H1 (cell line): ENCODE measurements around the gene RHEX. TPM values are rescaled to one million over a fixed set of nuclear protein-coding genes. Genes with fewer than 3 reads are reported as not detected.

Experiments used
- CTCF ChIA-PET: fragments of 300-600 bp; sonication (Branson Sonifier 250); formaldehyde crosslinking; loops from one replicate; lab custom pipeline; 2021; ENCODE audit not compliant: partially characterized antibody; lab: Charles Lee
- POLR2A ChIA-PET: fragments of 300-600 bp; sonication (Branson Sonifier 250); formaldehyde crosslinking; loops from one replicate; lab custom pipeline; 2021; ENCODE audit warnings: inconsistent platforms; ENCODE audit not compliant: partially characterized antibody; lab: Charles Lee
- DNase-seq, 2 experiments: peaks; one replicate each; pipeline versions ENCODE4 v3.0.0 to v3.0.0-alpha.2; 2010 to 2022; ENCODE audit warnings: low spot score in 2 of 2, low read depth in 1 of 2, mixed read lengths in 1 of 2
- FAIRE-seq: peaks from 2 replicates; lab custom pipeline; 2011; peaks lifted over from hg19 to GRCh38; lab: Jason Lieb, UNC
- H2AFZ ChIP-seq: 2 replicates; pipeline ENCODE4 v1.8.1; 2012; ENCODE audit warnings: low read length, inconsistent platforms
- H2AK5ac ChIP-seq: 2 replicates; pipeline ENCODE4 v1.6.1; 2013; ENCODE audit warnings: low read depth, low read length
- H2BK120ac ChIP-seq: replicated peaks from 2 replicates; pipeline ENCODE3; 2013; ENCODE audit warnings: low read depth, low read length, inconsistent platforms
- H2BK12ac ChIP-seq: 2 replicates; pipeline ENCODE4 v1.6.1; 2013; ENCODE audit warnings: low read depth, low read length
- H2BK15ac ChIP-seq: 2 replicates; pipeline ENCODE4 v1.6.1; 2013; ENCODE audit warnings: low read length
- H2BK20ac ChIP-seq: 2 replicates; pipeline ENCODE4 v1.6.1; 2013; ENCODE audit warnings: low read length
- H2BK5ac ChIP-seq: 2 replicates; pipeline ENCODE4 v1.6.1; 2013; ENCODE audit warnings: low read depth, low read length
- H3K14ac ChIP-seq: 2 replicates; pipeline ENCODE4 v1.6.1; 2013; ENCODE audit warnings: inconsistent platforms; ENCODE audit not compliant: insufficient read length
- H3K18ac ChIP-seq: 2 replicates; pipeline ENCODE4 v1.6.1; 2013; ENCODE audit warnings: low read length; ENCODE audit errors: extremely low read depth
- H3K23ac ChIP-seq: 2 replicates; pipeline ENCODE4 v1.6.1; 2013; ENCODE audit warnings: inconsistent platforms; ENCODE audit not compliant: insufficient read length
- H3K23me2 ChIP-seq: 2 replicates; pipeline ENCODE4 v1.6.1; 2013; ENCODE audit warnings: low read depth, low read length
- H3K27ac ChIP-seq: 2 replicates; pipeline ENCODE4 v1.6.1; 2011; ENCODE audit warnings: low read depth, low read length, inconsistent platforms
- H3K27me3 ChIP-seq, 4 experiments: replicated peaks in 1 of 4; 1 replicate in 1 of 4; 2 replicates in 3 of 4; pipeline versions ENCODE4 v1.6.1 to v1.8.1; 2011 to 2013; ENCODE audit warnings: low read length in 3 of 4, mild to moderate bottlenecking in 3 of 4, inconsistent platforms in 2 of 4, mixed read lengths in 2 of 4, moderate library complexity in 1 of 4; ENCODE audit not compliant: control insufficient read depth in 3 of 4, insufficient read depth in 3 of 4; ENCODE audit errors: extremely low read depth in 1 of 4
- H3K36me3 ChIP-seq, 4 experiments: 2 replicates each; pipeline versions ENCODE4 v1.6.1 to v1.8.1; 2011 to 2013; ENCODE audit warnings: mild to moderate bottlenecking in 4 of 4, low read length in 3 of 4, moderate library complexity in 2 of 4, control low read depth in 1 of 4, inconsistent platforms in 1 of 4; ENCODE audit not compliant: insufficient read depth in 4 of 4, control insufficient read depth in 2 of 4
- H3K4ac ChIP-seq: replicated peaks from 2 replicates; pipeline ENCODE3; 2013; ENCODE audit warnings: low read length, low read depth, mixed read lengths, inconsistent platforms; ENCODE audit not compliant: insufficient read length
- H3K4me1 ChIP-seq, 4 experiments: replicated peaks in 1 of 4; 1 replicate in 1 of 4; 2 replicates in 3 of 4; pipeline versions ENCODE4 v1.6.1 to v1.8.1; 2011 to 2013; ENCODE audit warnings: low read length in 3 of 4, inconsistent platforms in 2 of 4, mixed read lengths in 1 of 4; ENCODE audit not compliant: insufficient read depth in 4 of 4, control insufficient read depth in 3 of 4
- H3K4me2 ChIP-seq, 2 experiments: 2 replicates each; pipeline versions ENCODE4 v1.6.1 to v1.8.1; 2011 to 2013; ENCODE audit warnings: low read depth in 2 of 2, low read length in 2 of 2, control low read depth in 1 of 2, inconsistent platforms in 1 of 2, mild to moderate bottlenecking in 1 of 2; ENCODE audit not compliant: insufficient read depth in 1 of 2
- H3K4me3 ChIP-seq, 4 experiments: fragments of 200-600, 300-600 bp in 1 of 4; sonication (generic), shearing (Covaris generic), sonication (Bioruptor Twin) in 1 of 4; 2 replicates each; pipeline versions ENCODE4 v1.5.1 to v1.8.1; 2011 to 2016; ENCODE audit warnings: low read length in 4 of 4, low read depth in 3 of 4, control low read depth in 2 of 4, inconsistent platforms in 2 of 4, mild to moderate bottlenecking in 2 of 4, mixed read lengths in 1 of 4, moderate library complexity in 1 of 4; ENCODE audit not compliant: insufficient read depth in 2 of 4; ENCODE audit errors: extremely low read depth in 1 of 4
- H3K56ac ChIP-seq: replicated peaks from 2 replicates; pipeline ENCODE3; 2013; ENCODE audit warnings: low read depth, mild to moderate bottlenecking, mixed read lengths, low read length, inconsistent platforms; ENCODE audit not compliant: insufficient read length
- H3K79me1 ChIP-seq: 2 replicates; pipeline ENCODE4 v1.6.1; 2013; ENCODE audit warnings: low read depth, low read length, control low read depth
- H3K79me2 ChIP-seq, 2 experiments: 2 replicates each; pipeline versions ENCODE4 v1.6.1 to v1.8.1; 2012 to 2013; ENCODE audit warnings: low read length in 2 of 2, mild to moderate bottlenecking in 2 of 2, inconsistent platforms in 1 of 2; ENCODE audit not compliant: insufficient read depth in 2 of 2, control insufficient read depth in 1 of 2
- H3K9ac ChIP-seq, 4 experiments: replicated peaks in 1 of 4; 1 replicate in 1 of 4; 2 replicates in 3 of 4; pipeline versions ENCODE4 v1.6.1 to v1.8.1; 2011 to 2013; ENCODE audit warnings: low read depth in 3 of 4, low read length in 3 of 4, control low read depth in 2 of 4, mild to moderate bottlenecking in 2 of 4, moderate library complexity in 2 of 4, inconsistent platforms in 1 of 4; ENCODE audit errors: extremely low read depth in 1 of 4
- H3K9me3 ChIP-seq, 2 experiments: 2 replicates each; pipeline versions ENCODE4 v1.6.1 to v1.8.1; 2012 to 2013; ENCODE audit warnings: mild to moderate bottlenecking in 2 of 2, moderate library complexity in 2 of 2, control low read depth in 1 of 2, inconsistent platforms in 1 of 2, low read depth in 1 of 2, low read length in 1 of 2, mixed read lengths in 1 of 2; ENCODE audit not compliant: insufficient read depth in 2 of 2
- H4K20me1 ChIP-seq, 2 experiments: replicated peaks in 1 of 2; 2 replicates each; pipeline versions ENCODE3 to v1.8.1; 2011 to 2013; ENCODE audit warnings: inconsistent platforms in 2 of 2, low read length in 2 of 2, mild to moderate bottlenecking in 1 of 2; ENCODE audit not compliant: insufficient read depth in 2 of 2, control insufficient read depth in 1 of 2
- H4K5ac ChIP-seq: 2 replicates; pipeline ENCODE4 v1.6.1; 2013; ENCODE audit warnings: low read length, low read depth, mixed read lengths, inconsistent platforms; ENCODE audit not compliant: insufficient read length
- H4K8ac ChIP-seq: 2 replicates; pipeline ENCODE4 v1.8.0; 2013; ENCODE audit warnings: mild to moderate bottlenecking, moderate library complexity, low read length, inconsistent platforms; ENCODE audit not compliant: insufficient read depth; ENCODE audit errors: extremely low read depth
- H4K91ac ChIP-seq: replicated peaks from 2 replicates; pipeline ENCODE3; 2013; ENCODE audit warnings: low read length, mixed read lengths, inconsistent platforms; ENCODE audit not compliant: insufficient read length
- BRCA1 ChIP-seq: IDR thresholded peaks from 2 replicates; pipeline ENCODE4 v1.6.1; 2012; ENCODE audit warnings: low read depth, low read length, improper control_type of control experiment
- CBX8 ChIP-seq: fragments of 300-800, 300-1000 bp; sonication (generic); IDR thresholded peaks from 2 replicates; pipeline ENCODE4 v1.7.1; 2016; ENCODE audit warnings: low read depth, low read length, borderline replicate concordance
- HDAC6 ChIP-seq: IDR thresholded peaks from one replicate; pipeline ENCODE4 v1.7.1; 2012; ENCODE audit warnings: low read depth, mild to moderate bottlenecking, inconsistent platforms, low read length, moderate library complexity
- JUN ChIP-seq: IDR thresholded peaks from 2 replicates; pipeline ENCODE4 v1.6.1; 2011; ENCODE audit warnings: low read depth, mild to moderate bottlenecking, improper control_type of control experiment, low read length
- NANOG ChIP-seq: IDR thresholded peaks from 2 replicates; pipeline ENCODE4 v1.6.1; 2011; ENCODE audit warnings: low read length, low read depth, mild to moderate bottlenecking, inconsistent platforms; ENCODE audit not compliant: insufficient read depth, poor library complexity, severe bottlenecking
- PHF8 ChIP-seq: fragments of 200-600 bp; sonication (generic); conservative IDR thresholded peaks from 2 replicates; pipeline ENCODE4 v1.7.1; 2012; ENCODE audit warnings: low read depth, mild to moderate bottlenecking, inconsistent platforms, low read length, moderate library complexity
- RFX5 ChIP-seq: IDR thresholded peaks from 2 replicates; pipeline ENCODE4 v1.6.1; 2011; ENCODE audit warnings: low read depth, low read length, improper control_type of control experiment, borderline replicate concordance
- SIRT6 ChIP-seq: IDR thresholded peaks from one replicate; pipeline ENCODE4 v1.7.1; 2012; ENCODE audit warnings: low read length, inconsistent platforms
- SIX5 ChIP-seq: IDR thresholded peaks from 2 replicates; pipeline ENCODE4 v1.6.1; 2011; ENCODE audit warnings: mild to moderate bottlenecking, low read depth, low read length
- SRF ChIP-seq: IDR thresholded peaks from 2 replicates; pipeline ENCODE4 v1.6.1; 2011; ENCODE audit warnings: mild to moderate bottlenecking, low read depth, low read length, moderate library complexity
- ZNF274 ChIP-seq: IDR thresholded peaks from 2 replicates; pipeline ENCODE4 v1.7.0; 2012; ENCODE audit warnings: low read length, borderline replicate concordance; ENCODE audit errors: extremely low read depth
- WGBS, 2 experiments: shearing (Covaris generic) in 1 of 2; methylation state at CpG; one replicate each; pipeline versions ENCODE4 v1.1.6 to v1.1.7; 2013 to 2015; ENCODE audit warnings: low lambda C conversion rate in 2 of 2, mixed read lengths in 2 of 2, inconsistent platforms in 1 of 2, low coverage in 1 of 2, missing lambda C conversion rate in 1 of 2; ENCODE audit not compliant: insufficient replicate concordance in 2 of 2, insufficient coverage in 1 of 2, insufficient read length in 1 of 2; ENCODE audit errors: extremely low coverage in 1 of 2, missing lambda C conversion rate in 1 of 2; 5-methylcytosine and 5-hydroxymethylcytosine counted together
- polyA plus RNA-seq, 7 experiments: library from polyadenylated mRNA; depleted of rRNA in 3 of 7; stranded (reverse) in 5 of 7; unstranded in 2 of 7; fragments of >200 nt in 5 of 7; fragments of 200-250 nt in 2 of 7; gene quantifications; 1 replicate in 5 of 7; 2 replicates in 1 of 7; 4 replicates in 1 of 7; pipeline versions ENCODE4 v1.2.1 to v1.2.3, GENCODE V29; 2011 to 2013; ENCODE audit warnings: missing spikeins in 2 of 7, mixed read lengths in 2 of 7
- total RNA-seq: library from RNA; stranded (reverse); fragmentation: NEBNext Ultra II Directional; extraction: Animal tissue kit (Norgen Biotek cat#: 25700); gene quantifications from 2 replicates; pipeline ENCODE4 v1.2.1, GENCODE V29; 2021
- TF ChIP-seq, protein P1 (sequence below): IDR thresholded peaks from 2 replicates; pipeline ENCODE4 v1.6.1; 2011; ENCODE audit warnings: low read depth, mild to moderate bottlenecking, low read length; ENCODE audit not compliant: insufficient read depth
- TF ChIP-seq, protein P2 (sequence below): IDR thresholded peaks from 2 replicates; pipeline ENCODE4 v1.6.1; 2012; ENCODE audit warnings: inconsistent platforms

RHEX gene
- total and polyA plus RNA-seq, 2 of the 8 experiments (the other 6 are each of a cell fraction or from before 2014, with no cell fraction given) = not detected

DNA sequence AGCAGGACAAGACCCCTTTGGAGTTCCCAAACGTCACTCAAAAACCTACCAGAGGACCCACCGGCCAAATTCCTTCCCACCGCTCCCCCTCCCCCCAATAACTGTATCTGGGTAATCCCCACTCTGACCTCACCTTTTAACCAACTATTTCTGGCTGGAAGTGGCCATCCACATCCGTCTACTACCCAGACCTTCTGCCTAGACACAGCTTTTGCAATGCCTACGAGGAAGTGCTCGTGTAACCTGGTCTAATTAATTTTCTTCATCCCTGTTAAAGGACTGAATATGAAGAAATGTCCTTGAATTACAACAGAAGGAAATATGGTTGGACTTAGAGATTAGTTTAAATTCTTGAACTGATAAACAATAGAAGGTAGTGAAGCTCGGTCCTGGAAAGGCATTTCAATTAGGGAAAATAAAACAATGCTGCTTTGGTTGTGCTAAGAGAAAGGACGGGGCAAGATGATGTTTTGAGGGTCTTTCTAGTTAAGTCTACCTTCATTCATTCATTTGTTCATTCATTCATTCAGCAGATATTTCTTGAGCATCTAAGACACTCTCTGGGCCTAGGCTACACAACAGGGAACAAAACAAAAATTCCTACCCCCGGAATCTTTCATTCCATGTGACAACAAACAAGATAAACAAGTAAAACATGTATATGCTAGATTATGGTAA lies 45.4 kb downstream of the RHEX start:
- Histone ChIP-seq H4K20me1 (no peaks in the 10 kb centered on the region), H4K91ac (no peak overlapping the region), H3K9ac (no peak overlapping the region), H3K23ac (no peak overlapping the region), H2BK5ac (no peak overlapping the region), H3K9me3 (no peaks in the 10 kb centered on the region), H3K18ac (no peak overlapping the region), H2AK5ac (no peak overlapping the region), H2BK20ac (no peak overlapping the region), H3K4me3 (no peak overlapping the region), H4K5ac (no peak overlapping the region), H3K4me1 (no peaks in the 10 kb centered on the region; a peak in 1 of 7 replicates), H3K14ac (no peak overlapping the region), H4K8ac (no peak overlapping the region), H3K27me3 (no peaks in the 10 kb centered on the region), H3K79me2 (no peaks in the 10 kb centered on the region), H3K56ac (no peak overlapping the region), H3K79me1 (no peaks in the 10 kb centered on the region), H2BK120ac (no peak overlapping the region), H3K23me2 (no peaks in the 10 kb centered on the region), H3K36me3 (no peaks in the 10 kb centered on the region), H2BK15ac (no peak overlapping the region), H3K27ac (no peak overlapping the region), H2AFZ (no peak overlapping the region), H2BK12ac (no peak overlapping the region), H3K4me2 (no peak overlapping the region), H3K4ac (no peak overlapping the region)
- ChIA-PET POLR2A (no interaction called here), CTCF (interaction anchor here (0.9 to 16.5 kb wide), 7 partner anchors 7 to 116 kb away, joined by 3 to 262 read pairs (median 4); partner anchors contain the start of gene RAB7B)
- DNase-seq (no peak), FAIRE-seq (no peak)
- WGBS, 2 experiments = 89% methylated on average over 9 of the region's 9 CpGs; no CpG with 5 or more reads in 1 of the 2 experiments
- TF ChIP-seq BRCA1 (no peak), SRF (no peak), RFX5 (no peak), SIRT6 (no peak), SIX5 (no peak), CBX8 (no peak), JUN (no peak), PHF8 (no peak), NANOG (no peak), HDAC6 (no peak), ZNF274 (no peak)
- TF ChIP-seq, protein P1, sequence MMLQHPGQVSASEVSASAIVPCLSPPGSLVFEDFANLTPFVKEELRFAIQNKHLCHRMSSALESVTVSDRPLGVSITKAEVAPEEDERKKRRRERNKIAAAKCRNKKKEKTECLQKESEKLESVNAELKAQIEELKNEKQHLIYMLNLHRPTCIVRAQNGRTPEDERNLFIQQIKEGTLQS = no peak
- TF ChIP-seq, protein P2, sequence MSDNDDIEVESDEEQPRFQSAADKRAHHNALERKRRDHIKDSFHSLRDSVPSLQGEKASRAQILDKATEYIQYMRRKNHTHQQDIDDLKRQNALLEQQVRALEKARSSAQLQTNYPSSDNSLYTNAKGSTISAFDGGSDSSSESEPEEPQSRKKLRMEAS = no peak
